ENCODE results near the gene CACUL1.
"Not testable (repeated sequence)": the region's sequence is repeated elsewhere in the genome, so short reads cannot be mapped to it uniquely, and the experiment has no call there.

Gene CACUL1

GRCh38 chr10:118687472-118687871, 67.3 kb downstream of the CACUL1 start:
- H3K4me1 ChIP-seq (ENCODE audit: control insufficient read depth, insufficient read depth, low read length), result no peaks in the 10 kb centered on the region
- H3K27me3 ChIP-seq (ENCODE audit: control insufficient read depth in 1 of 2, insufficient read depth in 2 of 2, low read length in 2 of 2), result no peaks in the 10 kb centered on the region
- H3K27ac ChIP-seq (ENCODE audit: low read length), result no peak overlapping the region
- H3K9ac ChIP-seq (ENCODE audit: low read length in 2 of 2), result no peak overlapping the region
- H3K4me3 ChIP-seq (ENCODE audit: low read length in 2 of 2), result no peak overlapping the region
- H3K9me3 ChIP-seq (ENCODE audit: control insufficient read depth in 2 of 2, low read length in 2 of 2), result no peaks in the 10 kb centered on the region
- H3K36me3 ChIP-seq (ENCODE audit: control insufficient read depth in 2 of 2, insufficient read depth in 2 of 2, low read length in 2 of 2), result peaks cover 15 to 24% of the 10 kb centered on the region in 2 donors

GRCh38 chr10:118682533-118682932, 72.2 kb downstream of the CACUL1 start:
- Histone ChIP-seq H3K9ac (ENCODE audit: low read length in 2 of 2) (no peak overlapping the region), H3K36me3 (ENCODE audit: control insufficient read depth in 2 of 2, insufficient read depth in 2 of 2, low read length in 2 of 2) (peaks cover 20 to 31% of the 10 kb centered on the region in 2 donors), H3K4me1 (ENCODE audit: control insufficient read depth, insufficient read depth, low read length) (no peaks in the 10 kb centered on the region), H3K27ac (ENCODE audit: low read length) (no peak overlapping the region), H3K27me3 (ENCODE audit: control insufficient read depth in 1 of 2, insufficient read depth in 2 of 2, low read length in 2 of 2) (no peaks in the 10 kb centered on the region), H3K9me3 (ENCODE audit: control insufficient read depth in 2 of 2, low read length in 2 of 2) (no peaks in the 10 kb centered on the region), H3K4me3 (ENCODE audit: low read length in 2 of 2) (no peak overlapping the region)

DNA sequence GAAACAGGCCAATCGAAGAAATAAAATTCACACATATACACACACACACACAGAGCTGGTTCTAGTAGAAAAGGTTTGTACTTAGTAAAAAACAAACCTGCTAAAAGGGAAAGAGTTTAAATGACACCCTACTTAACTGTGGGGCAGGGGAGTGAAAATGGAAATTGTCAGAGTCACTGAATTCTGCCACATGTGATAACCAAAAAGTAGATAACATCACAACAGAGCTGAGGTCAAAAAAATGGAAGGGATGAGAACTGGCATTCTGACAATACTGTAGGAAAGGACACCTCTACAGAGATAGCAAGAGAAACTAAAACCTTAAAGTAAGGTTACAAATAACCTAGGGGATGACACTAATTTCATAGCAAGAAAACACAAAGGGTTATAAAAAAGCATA, 74.6 kb downstream of the CACUL1 start:
- Histone ChIP-seq H3K4me3 (ENCODE audit: low read length in 2 of 2) (no peak overlapping the region), H3K27ac (ENCODE audit: low read length) (no peak overlapping the region), H3K36me3 (ENCODE audit: control insufficient read depth in 2 of 2, insufficient read depth in 2 of 2, low read length in 2 of 2) (peaks cover 7 to 18% of the 10 kb centered on the region in 2 donors), H3K27me3 (ENCODE audit: control insufficient read depth in 1 of 2, insufficient read depth in 2 of 2, low read length in 2 of 2) (no peaks in the 10 kb centered on the region), H3K9ac (ENCODE audit: low read length in 2 of 2) (no peak overlapping the region), H3K4me1 (ENCODE audit: control insufficient read depth, insufficient read depth, low read length) (no peaks in the 10 kb centered on the region), H3K9me3 (ENCODE audit: control insufficient read depth in 2 of 2, low read length in 2 of 2) (no peaks in the 10 kb centered on the region)

GRCh38 chr10:118674226-118674919, 80.4 kb downstream of the CACUL1 start:
- no peaks in the 10 kb centered on the region for H3K9me3 ChIP-seq (ENCODE audit: control insufficient read depth in 2 of 2, low read length in 2 of 2)
- H3K4me1 ChIP-seq (ENCODE audit: control insufficient read depth, insufficient read depth, low read length), result peaks cover 14% of the 10 kb centered on the region
- no peak overlapping the region for H3K4me3 ChIP-seq (ENCODE audit: low read length in 2 of 2)
- peaks cover 3 to 15% of the 10 kb centered on the region in 2 donors for H3K36me3 ChIP-seq (ENCODE audit: control insufficient read depth in 2 of 2, insufficient read depth in 2 of 2, low read length in 2 of 2)
- no peak overlapping the region for H3K9ac ChIP-seq (ENCODE audit: low read length in 2 of 2)
- H3K27ac ChIP-seq (ENCODE audit: low read length), result no peak overlapping the region
- H3K27me3 ChIP-seq (ENCODE audit: control insufficient read depth in 1 of 2, insufficient read depth in 2 of 2, low read length in 2 of 2), result no peaks in the 10 kb centered on the region

DNA sequence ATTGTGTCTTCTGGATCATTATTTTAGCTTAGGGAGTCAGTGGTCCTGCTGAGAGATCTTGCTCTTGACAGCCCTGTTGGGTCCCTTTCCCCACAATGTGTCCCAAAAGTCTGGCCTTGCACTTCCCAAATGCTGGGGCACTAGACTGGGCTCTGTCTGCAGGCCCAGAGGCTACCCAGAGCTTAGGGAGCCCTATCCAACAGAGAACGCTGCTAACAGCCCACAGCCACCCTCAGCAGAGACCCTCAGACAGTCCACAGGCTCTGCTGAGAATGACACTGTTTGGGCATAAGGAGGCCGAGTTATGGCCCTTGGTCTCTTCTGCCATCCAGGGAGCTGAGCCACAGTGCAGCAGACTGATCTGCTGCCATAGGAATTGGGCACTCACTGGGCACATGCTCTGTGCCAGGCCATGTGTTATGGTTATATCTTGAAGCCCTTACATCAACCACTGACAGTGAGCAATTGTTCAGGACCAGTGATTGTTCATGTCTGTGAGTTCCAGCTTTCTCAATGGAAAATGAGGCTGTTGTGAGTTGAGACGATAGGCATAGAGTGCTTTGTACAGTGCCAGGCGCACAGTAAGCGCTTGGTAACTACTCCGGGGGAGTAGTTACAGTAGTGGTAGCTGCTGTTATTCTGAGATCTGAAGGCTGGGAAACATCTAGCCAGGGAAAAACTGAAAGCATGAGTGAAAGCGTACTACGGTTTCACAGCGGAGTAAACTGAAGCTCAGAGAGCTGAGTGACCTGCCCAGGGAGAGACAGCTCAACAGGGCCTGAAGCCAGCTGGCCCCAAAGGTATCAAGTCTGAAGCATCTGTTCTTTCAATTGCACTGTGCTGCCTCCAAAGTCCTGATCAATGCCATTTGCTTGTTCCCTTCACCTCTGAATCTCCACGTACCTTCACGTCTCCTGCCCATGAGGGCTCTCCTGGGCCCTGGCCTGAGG, 81.7 kb downstream of the CACUL1 start:
- Histone ChIP-seq H3K27ac (ENCODE audit: low read length) (no peak overlapping the region), H3K36me3 (ENCODE audit: control insufficient read depth in 2 of 2, insufficient read depth in 2 of 2, low read length in 2 of 2) (peaks cover 3 to 15% of the 10 kb centered on the region in 2 donors), H3K9me3 (ENCODE audit: control insufficient read depth in 2 of 2, low read length in 2 of 2) (no peaks in the 10 kb centered on the region), H3K4me1 (ENCODE audit: control insufficient read depth, insufficient read depth, low read length) (peaks cover 21% of the 10 kb centered on the region), H3K4me3 (ENCODE audit: low read length in 2 of 2) (no peak overlapping the region), H3K27me3 (ENCODE audit: control insufficient read depth in 1 of 2, insufficient read depth in 2 of 2, low read length in 2 of 2) (no peaks in the 10 kb centered on the region), H3K9ac (ENCODE audit: low read length in 2 of 2) (no peak overlapping the region)

- no peaks in the 10 kb centered on the region for H3K27me3 ChIP-seq (ENCODE audit: control insufficient read depth in 1 of 2, insufficient read depth in 2 of 2, low read length in 2 of 2)
- no peak overlapping the region for H3K27ac ChIP-seq (ENCODE audit: low read length)
- no peak overlapping the region for H3K4me3 ChIP-seq (ENCODE audit: low read length in 2 of 2)
- peaks cover 3 to 15% of the 10 kb centered on the region in 2 donors for H3K36me3 ChIP-seq (ENCODE audit: control insufficient read depth in 2 of 2, insufficient read depth in 2 of 2, low read length in 2 of 2)
- H3K9ac ChIP-seq (ENCODE audit: low read length in 2 of 2), result no peak overlapping the region
- no peaks in the 10 kb centered on the region for H3K9me3 ChIP-seq (ENCODE audit: control insufficient read depth in 2 of 2, low read length in 2 of 2)
- H3K4me1 ChIP-seq (ENCODE audit: control insufficient read depth, insufficient read depth, low read length), result peaks cover 21% of the 10 kb centered on the region
Measured at GRCh38 chr10:118672153-118672552, 82.6 kb downstream of the CACUL1 start.

GRCh38 chr10:118671221-118671620, 83.5 kb downstream of the CACUL1 start:
- Histone ChIP-seq H3K36me3 (ENCODE audit: control insufficient read depth in 2 of 2, insufficient read depth in 2 of 2, low read length in 2 of 2) (peaks cover 3 to 15% of the 10 kb centered on the region in 2 donors), H3K4me1 (ENCODE audit: control insufficient read depth, insufficient read depth, low read length) (peaks cover 21% of the 10 kb centered on the region)
- H3K27me3 ChIP-seq (ENCODE audit: control insufficient read depth in 1 of 2, insufficient read depth in 2 of 2, low read length in 2 of 2); H3K27ac ChIP-seq (ENCODE audit: low read length); H3K4me3 ChIP-seq (ENCODE audit: low read length in 2 of 2); H3K9ac ChIP-seq (ENCODE audit: low read length in 2 of 2); H3K9me3 ChIP-seq (ENCODE audit: control insufficient read depth in 2 of 2, low read length in 2 of 2): not testable (repeated sequence)

GRCh38 chr10:118670472-118671124, 84.2 kb downstream of the CACUL1 start:
- no peak overlapping the region for H3K9ac ChIP-seq (ENCODE audit: low read length in 2 of 2)
- no peaks in the 10 kb centered on the region for H3K9me3 ChIP-seq (ENCODE audit: control insufficient read depth in 2 of 2, low read length in 2 of 2)
- H3K4me1 ChIP-seq (ENCODE audit: control insufficient read depth, insufficient read depth, low read length), result peaks cover 21% of the 10 kb centered on the region
- H3K27me3 ChIP-seq (ENCODE audit: control insufficient read depth in 1 of 2, insufficient read depth in 2 of 2, low read length in 2 of 2), result no peaks in the 10 kb centered on the region
- peaks cover 3 to 15% of the 10 kb centered on the region in 2 donors for H3K36me3 ChIP-seq (ENCODE audit: control insufficient read depth in 2 of 2, insufficient read depth in 2 of 2, low read length in 2 of 2)
- no peak overlapping the region for H3K4me3 ChIP-seq (ENCODE audit: low read length in 2 of 2)
- H3K27ac ChIP-seq (ENCODE audit: low read length), result no peak overlapping the region

DNA sequence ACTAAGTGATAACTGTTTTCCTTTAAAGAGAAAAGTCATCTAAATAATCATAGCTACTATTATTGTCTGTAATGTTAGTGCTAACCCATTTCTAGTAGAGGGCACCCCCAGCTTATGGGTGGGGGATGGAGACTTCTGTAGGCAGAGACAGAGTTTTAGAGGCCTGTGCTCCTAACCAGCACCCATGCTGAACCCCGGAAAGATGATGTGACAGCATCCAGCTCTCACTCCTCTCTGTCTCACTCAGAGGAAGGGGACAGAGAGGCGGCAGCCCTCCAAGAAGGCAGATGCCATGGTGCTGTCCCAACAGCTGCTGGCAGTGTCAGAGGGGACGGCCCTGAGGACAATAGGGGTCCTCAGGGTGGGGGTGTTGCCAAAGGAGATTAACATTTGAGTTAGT, 84.9 kb downstream of the CACUL1 start:
- H3K9ac ChIP-seq (ENCODE audit: low read length in 2 of 2), result no peak overlapping the region
- no peak overlapping the region for H3K4me3 ChIP-seq (ENCODE audit: low read length in 2 of 2)

DNA sequence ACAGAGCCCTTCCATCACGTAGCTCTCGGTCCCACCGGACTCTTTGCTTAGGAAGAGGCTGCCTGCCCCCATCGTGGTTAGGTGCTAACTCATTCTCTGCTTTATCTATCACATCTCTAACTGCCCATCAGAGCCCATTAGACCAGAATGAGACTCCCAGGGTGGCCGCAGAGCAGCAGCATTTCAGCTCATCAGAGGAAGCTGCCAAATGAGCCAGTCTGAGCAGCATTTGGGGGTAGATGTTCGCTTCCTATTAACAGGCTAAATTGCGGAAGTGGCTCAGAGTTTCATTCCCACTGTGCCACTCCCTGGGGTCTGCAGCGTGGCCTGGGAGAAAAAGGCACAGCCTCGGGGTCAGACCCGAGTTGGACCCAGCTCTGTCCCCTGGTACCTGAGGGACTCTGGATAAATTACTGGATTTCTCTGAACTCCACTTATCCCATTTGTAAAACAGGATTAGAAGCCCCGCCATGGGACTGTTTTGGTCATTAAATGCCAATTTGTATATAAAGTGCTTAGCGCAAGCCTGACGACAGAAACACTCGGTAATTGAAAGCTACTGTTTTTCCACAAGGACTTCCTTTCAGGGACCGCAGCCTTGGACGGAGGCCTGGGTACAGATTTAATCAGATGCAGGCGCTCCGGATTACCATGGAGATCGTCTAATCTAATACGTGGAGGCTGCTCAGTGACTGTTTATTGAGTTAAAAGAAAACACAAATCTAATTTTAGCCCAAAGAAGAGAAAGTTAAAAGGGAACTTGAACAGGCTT, 85.6 kb downstream of the CACUL1 start:
- Histone ChIP-seq H3K9ac (ENCODE audit: low read length in 2 of 2) (no peak overlapping the region), H3K27ac (ENCODE audit: low read length) (no peak overlapping the region), H3K4me3 (ENCODE audit: low read length in 2 of 2) (no peak overlapping the region)

More for the DNA sequence above, 84.9 kb downstream of the CACUL1 start:
- Histone ChIP-seq H3K9me3 (ENCODE audit: control insufficient read depth in 2 of 2, low read length in 2 of 2) (no peaks in the 10 kb centered on the region), H3K27ac (ENCODE audit: low read length) (no peak overlapping the region), H3K27me3 (ENCODE audit: control insufficient read depth in 1 of 2, insufficient read depth in 2 of 2, low read length in 2 of 2) (no peaks in the 10 kb centered on the region), H3K36me3 (ENCODE audit: control insufficient read depth in 2 of 2, insufficient read depth in 2 of 2, low read length in 2 of 2) (peaks cover 3 to 12% of the 10 kb centered on the region in 2 donors), H3K4me1 (ENCODE audit: control insufficient read depth, insufficient read depth, low read length) (peaks cover 21% of the 10 kb centered on the region)

More for the DNA sequence above, 85.6 kb downstream of the CACUL1 start:
- Histone ChIP-seq H3K36me3 (ENCODE audit: control insufficient read depth in 2 of 2, insufficient read depth in 2 of 2, low read length in 2 of 2) (peaks cover 3 to 7% of the 10 kb centered on the region in 2 donors), H3K27me3 (ENCODE audit: control insufficient read depth in 1 of 2, insufficient read depth in 2 of 2, low read length in 2 of 2) (no peaks in the 10 kb centered on the region), H3K4me1 (ENCODE audit: control insufficient read depth, insufficient read depth, low read length) (peaks cover 21% of the 10 kb centered on the region), H3K9me3 (ENCODE audit: control insufficient read depth in 2 of 2, low read length in 2 of 2) (no peaks in the 10 kb centered on the region)

Measured in stomach smooth muscle (tissue), 2 donors.